Right ventricle myocardium inferior (tissue), 1 donor: Measurements from ENCODE around the gene TENM3. TPM values are rescaled to one million over a fixed set of nuclear protein-coding genes. Genes with fewer than 3 reads are reported as not detected.

Source experiments
- ATAC-seq: fragments of 200-7000 bp; cut with Tn5 transposase; one replicate; pipeline ENCODE4 v1.9.1; 2020; ENCODE audit warnings: mild to moderate bottlenecking, moderate library complexity
- DNase-seq: peaks from one replicate; pipeline ENCODE4 v3.0.0; 2021; ENCODE audit errors: missing footprints
- intact Hi-C: fragments of 100-400 bp; cut with DNase I; formaldehyde crosslinking; loops from one replicate; pipeline ENCODE4 v1.11.0; 2022
- total RNA-seq: library from RNA; stranded (reverse); fragmentation: NEBNext Ultra II Directional; extraction: Animal tissue kit (Norgen Biotek cat#: 25700); gene quantifications from one replicate; pipeline ENCODE4 v1.2.1, GENCODE V29; 2021
- donor health status: DM: no; HTN: yes; CAD: no; lungs with severe emphysema.

The TENM3 gene
- total RNA-seq, 1 donor from 2014 or later: 2.9 TPM

GRCh38 chr4:182415116-182415515, 171.9 kb downstream of the TENM3 start:
- DNase-seq (no peak), ATAC-seq (no peak)
- intact Hi-C loops: no loop called here

GRCh38 chr4:182416067-182416466, 172.9 kb downstream of the TENM3 start:
- ATAC-seq (no peak), DNase-seq (no peak)
- intact Hi-C loops: no loop called here

GRCh38 chr4:182418054-182418734, 175.0 kb downstream of the TENM3 start:
- no peak for DNase-seq
- ATAC-seq: no peak
- intact Hi-C loops: no loop called here

- no peak for DNase-seq
- ATAC-seq: no peak
- intact Hi-C loops: no loop called here
Observed at GRCh38 chr4:182420189-182420588, 177.0 kb downstream of the TENM3 start.

GRCh38 chr4:182421753-182422152, 178.6 kb downstream of the TENM3 start:
- no peak for DNase-seq
- intact Hi-C loops: no loop called here
- ATAC-seq: no peak

GRCh38 chr4:182425302-182425701, 182.1 kb downstream of the TENM3 start:
- ATAC-seq (no peak), DNase-seq (no peak)
- intact Hi-C loops: no loop called here

GRCh38 chr4:182426901-182427300, 183.7 kb downstream of the TENM3 start:
- no peak for DNase-seq
- intact Hi-C loops: no loop called here
- no peak for ATAC-seq

GRCh38 chr4:182427554-182427953, 184.4 kb downstream of the TENM3 start:
- no peak for ATAC-seq
- no peak for DNase-seq
- intact Hi-C loops: no loop called here

GRCh38 chr4:182429896-182430295, 186.7 kb downstream of the TENM3 start:
- intact Hi-C loops: no loop called here
- no peak for DNase-seq
- no peak for ATAC-seq

- no peak for DNase-seq
- intact Hi-C loops: no loop called here
- no peak for ATAC-seq
Observed at GRCh38 chr4:182432819-182433218, 189.6 kb downstream of the TENM3 start.

- ATAC-seq (no peak), DNase-seq (no peak)
- intact Hi-C loops: no loop called here
Observed at GRCh38 chr4:182434720-182435119, 191.5 kb downstream of the TENM3 start.

- intact Hi-C loops: no loop called here
- DNase-seq: no peak
- ATAC-seq: no peak
Observed at GRCh38 chr4:182435401-182435800, 192.2 kb downstream of the TENM3 start.

- intact Hi-C loops: no loop called here
- ATAC-seq: no peak
Observed at GRCh38 chr4:182443070-182443469, 199.9 kb downstream of the TENM3 start.

GRCh38 chr4:182447767-182448280, 204.6 kb downstream of the TENM3 start:
- intact Hi-C loops: no loop called here
- ATAC-seq (peak; percentile 7), DNase-seq (no peak)

More at GRCh38 chr4:182443070-182443469, 199.9 kb downstream of the TENM3 start:
- DNase-seq: no peak

- ATAC-seq (peak; percentile 100), DNase-seq (peak; percentile 95)
- intact Hi-C loops: no loop called here
Observed at GRCh38 chr4:182448281-182449151, 205.3 kb downstream of the TENM3 start.

- DNase-seq (no peak), ATAC-seq (no peak)
Observed at GRCh38 chr4:182449186-182449929, 206.2 kb downstream of the TENM3 start.

GRCh38 chr4:182449930-182450439, 206.8 kb downstream of the TENM3 start:
- ATAC-seq (no peak), DNase-seq (no peak)
- intact Hi-C loops: no loop called here

More at GRCh38 chr4:182449186-182449929, 206.2 kb downstream of the TENM3 start:
- intact Hi-C loops: no loop called here

- intact Hi-C loops: no loop called here
- ATAC-seq (no peak), DNase-seq (no peak)
Observed at GRCh38 chr4:182451441-182451840, 208.2 kb downstream of the TENM3 start.

GRCh38 chr4:182453830-182454229, 210.6 kb downstream of the TENM3 start:
- no peak for DNase-seq
- intact Hi-C loops: no loop called here
- no peak for ATAC-seq
